ENCODE results near the gene CCDC184.
A peak's percentile ranks its signal among the peaks of the same experiment; 100 is the strongest.

Gene CCDC184

GRCh38 chr12:48182631-48183030, 813 bp upstream of the CCDC184 start:
- Histone ChIP-seq H3K9me3 (replicated peaks; ENCODE audit: insufficient read depth, low read length) (no peaks in the 10 kb centered on the region), H3K27me3 (replicated peaks; ENCODE audit: insufficient read depth, low read length) (peaks cover 16% of the 10 kb centered on the region), H3K9me2 (replicated peaks; ENCODE audit: insufficient read depth, low read length) (no peaks in the 10 kb centered on the region), H3F3A (ENCODE audit: insufficient read depth, low read length) (no peaks in the 10 kb centered on the region), H3K4me2 (ENCODE audit: low read depth, low read length) (peak overlapping the region; percentile 86), H3K79me2 (ENCODE audit: low read length) (no peaks in the 10 kb centered on the region), H3K9ac (ENCODE audit: low read length) (peak overlapping the region; percentile 43; the same call in 1 of the 2 replicates), H3K4me1 (ENCODE audit: low read length) (peaks cover 15% of the 10 kb centered on the region), H3K27ac (ENCODE audit: low read length) (no peak overlapping the region), H3K4me3 (ENCODE audit: low read length) (peak overlapping the region; percentile 93), H3K36me3 (replicated peaks; ENCODE audit: insufficient read depth, low read length) (no peaks in the 10 kb centered on the region), H4K20me1 (ENCODE audit: insufficient read depth, low read length) (no peaks in the 10 kb centered on the region), H2AFZ (ENCODE audit: low read length) (peak overlapping the region; percentile 90)
- TF ChIP-seq CTCF (IDR thresholded peaks at IDR 0.05; ENCODE audit: low read length), result no peak
- no peak for TF ChIP-seq EZH2phosphoT487 (IDR thresholded peaks at IDR 0.05; ENCODE audit: low read length)
- no peak for TF ChIP-seq EZH2 (optimal IDR thresholded peaks at IDR 0.05; ENCODE audit: low read depth, low read length)
- DNase-seq, result no peak

GRCh38 chr12:48183876-48184548, 568 bp downstream of the CCDC184 start:
- H3K9ac ChIP-seq (ENCODE audit: low read length), result peak overlapping the region; percentile 43; the same call in 1 of the 2 replicates

GRCh38 chr12:48184549-48184922, 1.1 kb downstream of the CCDC184 start:
- no peaks in the 10 kb centered on the region for H3K36me3 ChIP-seq (replicated peaks; ENCODE audit: insufficient read depth, low read length)
- H3F3A ChIP-seq (ENCODE audit: insufficient read depth, low read length), result no peaks in the 10 kb centered on the region
- no peaks in the 10 kb centered on the region for H3K79me2 ChIP-seq (ENCODE audit: low read length)
- no peaks in the 10 kb centered on the region for H4K20me1 ChIP-seq (ENCODE audit: insufficient read depth, low read length)
- H3K9me2 ChIP-seq (replicated peaks; ENCODE audit: insufficient read depth, low read length), result no peaks in the 10 kb centered on the region
- H3K4me1 ChIP-seq (ENCODE audit: low read length), result peaks cover 15% of the 10 kb centered on the region
- no peak for DNase-seq
- no peak overlapping the region for H2AFZ ChIP-seq (ENCODE audit: low read length)
- H3K27me3 ChIP-seq (replicated peaks; ENCODE audit: insufficient read depth, low read length), result peaks cover 16% of the 10 kb centered on the region
- no peak overlapping the region for H3K4me2 ChIP-seq (ENCODE audit: low read depth, low read length)
- no peak overlapping the region for H3K9ac ChIP-seq (ENCODE audit: low read length)
- no peak overlapping the region for H3K4me3 ChIP-seq (ENCODE audit: low read length)
- H3K9me3 ChIP-seq (replicated peaks; ENCODE audit: insufficient read depth, low read length), result no peaks in the 10 kb centered on the region
- TF ChIP-seq EZH2phosphoT487 (IDR thresholded peaks at IDR 0.05; ENCODE audit: low read length), result no peak
- TF ChIP-seq EZH2 (optimal IDR thresholded peaks at IDR 0.05; ENCODE audit: low read depth, low read length), result no peak
- no peak for TF ChIP-seq CTCF (IDR thresholded peaks at IDR 0.05; ENCODE audit: low read length)
- no peak overlapping the region for H3K27ac ChIP-seq (ENCODE audit: low read length)

More at GRCh38 chr12:48183876-48184548, 568 bp downstream of the CCDC184 start:
- peaks cover 16% of the 10 kb centered on the region for H3K27me3 ChIP-seq (replicated peaks; ENCODE audit: insufficient read depth, low read length)
- H3F3A ChIP-seq (ENCODE audit: insufficient read depth, low read length), result no peaks in the 10 kb centered on the region
- no peak overlapping the region for H3K27ac ChIP-seq (ENCODE audit: low read length)
- H4K20me1 ChIP-seq (ENCODE audit: insufficient read depth, low read length), result no peaks in the 10 kb centered on the region
- no peaks in the 10 kb centered on the region for H3K79me2 ChIP-seq (ENCODE audit: low read length)
- no peaks in the 10 kb centered on the region for H3K9me2 ChIP-seq (replicated peaks; ENCODE audit: insufficient read depth, low read length)
- peak overlapping the region; percentile 86 for H3K4me2 ChIP-seq (ENCODE audit: low read depth, low read length)
- peak overlapping the region; percentile 90 for H2AFZ ChIP-seq (ENCODE audit: low read length)
- no peak for DNase-seq
- no peaks in the 10 kb centered on the region for H3K36me3 ChIP-seq (replicated peaks; ENCODE audit: insufficient read depth, low read length)
- H3K4me1 ChIP-seq (ENCODE audit: low read length), result peaks cover 15% of the 10 kb centered on the region
- H3K4me3 ChIP-seq (ENCODE audit: low read length), result peak overlapping the region; percentile 93
- no peaks in the 10 kb centered on the region for H3K9me3 ChIP-seq (replicated peaks; ENCODE audit: insufficient read depth, low read length)
- no peak for TF ChIP-seq CTCF (IDR thresholded peaks at IDR 0.05; ENCODE audit: low read length)
- TF ChIP-seq EZH2 (optimal IDR thresholded peaks at IDR 0.05; ENCODE audit: low read depth, low read length), result no peak
- TF ChIP-seq EZH2phosphoT487 (IDR thresholded peaks at IDR 0.05; ENCODE audit: low read length), result no peak
